Fibroblast of lung (primary cell): ENCODE results near the gene ZNF664. TPM values are rescaled to one million over a fixed set of nuclear protein-coding genes. Genes with fewer than 3 reads are reported as not detected.

Source experiments
- DNase-seq, 2 donors: peaks; one replicate each; pipeline versions ENCODE4 v3.0.0 to v3.0.0-alpha.2; 2010; ENCODE audit warnings: low read depth in 2 of 2
- H2AFZ ChIP-seq: 2 replicates; pipeline ENCODE4 v1.5.1; 2012; ENCODE audit warnings: low read length, control low read depth, inconsistent platforms
- H3K27ac ChIP-seq: 2 replicates; pipeline ENCODE4 v1.5.1; 2011; ENCODE audit warnings: low read length, control low read depth; ENCODE audit not compliant: insufficient read depth
- H3K27me3 ChIP-seq: 2 replicates; pipeline ENCODE4 v1.5.1; 2011; ENCODE audit warnings: mild to moderate bottlenecking, low read length; ENCODE audit not compliant: control insufficient read depth, insufficient read depth
- H3K36me3 ChIP-seq: 2 replicates; pipeline ENCODE4 v1.5.1; 2011; ENCODE audit warnings: low read length; ENCODE audit not compliant: control insufficient read depth, insufficient read depth
- H3K4me1 ChIP-seq: 2 replicates; pipeline ENCODE4 v1.5.1; 2011; ENCODE audit warnings: low read length; ENCODE audit not compliant: control insufficient read depth, insufficient read depth; ENCODE audit errors: extremely low read depth
- H3K4me2 ChIP-seq: 2 replicates; pipeline ENCODE4 v1.5.1; 2011; ENCODE audit warnings: low read length, control low read depth; ENCODE audit not compliant: insufficient read depth; ENCODE audit errors: extremely low read depth
- H3K4me3 ChIP-seq, 4 experiments: fragments of 200-600 bp in 1 of 4; sonication (generic) in 1 of 4; replicated peaks in 1 of 4; 2 replicates each; pipeline ENCODE4 v1.5.1; 2011 to 2016; ENCODE audit warnings: low read length in 4 of 4, low read depth in 3 of 4, mild to moderate bottlenecking in 3 of 4, control low read depth in 2 of 4, inconsistent platforms in 1 of 4, mixed read lengths in 1 of 4; ENCODE audit not compliant: insufficient read depth in 1 of 4; ENCODE audit errors: control extremely low read depth in 1 of 4
- H3K79me2 ChIP-seq: 2 replicates; pipeline ENCODE4 v1.5.1; 2012; ENCODE audit warnings: mild to moderate bottlenecking, low read length, inconsistent platforms; ENCODE audit not compliant: control insufficient read depth, insufficient read depth
- H3K9ac ChIP-seq: 2 replicates; pipeline ENCODE4 v1.5.1; 2011; ENCODE audit warnings: mild to moderate bottlenecking, low read length, control low read depth; ENCODE audit not compliant: insufficient read depth
- H3K9me3 ChIP-seq: 2 replicates; pipeline ENCODE4 v1.5.1; 2012; ENCODE audit warnings: low read depth, low read length; ENCODE audit not compliant: control insufficient read depth, insufficient read depth
- H4K20me1 ChIP-seq: 2 replicates; pipeline ENCODE4 v1.5.1; 2011; ENCODE audit warnings: low read length; ENCODE audit not compliant: control insufficient read depth, insufficient read depth; ENCODE audit errors: extremely low read depth
- EZH2 ChIP-seq: IDR thresholded peaks from 2 replicates; pipeline ENCODE4 v1.5.1; 2012; ENCODE audit warnings: low read length, control low read depth, mild to moderate bottlenecking; ENCODE audit errors: missing control alignments
- polyA plus RNA-seq, 2 donors: library from polyadenylated mRNA; depleted of rRNA in 1 of 2; stranded (reverse) in 1 of 2; unstranded in 1 of 2; fragments of >200 nt; gene quantifications; 2 replicates each; pipeline ENCODE4 v1.2.1, GENCODE V29; 2011 to 2012; ENCODE audit warnings: missing spikeins in 1 of 2
- total RNA-seq: library from RNA; depleted of rRNA; stranded (reverse); fragments of >200 nt; gene quantifications from 2 replicates; pipeline ENCODE4 v1.2.1, GENCODE V29; 2014
- TF ChIP-seq, protein P1 (sequence below), 2 donors: IDR thresholded peaks in 1 of 2; conservative IDR thresholded peaks in 1 of 2; 1 replicate in 1 of 2; 2 replicates in 1 of 2; pipeline ENCODE4 v1.5.1; 2011 to 2012; ENCODE audit warnings: low read length in 2 of 2, control low read depth in 1 of 2, inconsistent platforms in 1 of 2, low read depth in 1 of 2, mild to moderate bottlenecking in 1 of 2

The ZNF664 gene
- total and polyA plus RNA-seq, 2 donors (not counting 1 experiment from before 2014, with no cell fraction given): 43.9 to 55.1 TPM

DNA sequence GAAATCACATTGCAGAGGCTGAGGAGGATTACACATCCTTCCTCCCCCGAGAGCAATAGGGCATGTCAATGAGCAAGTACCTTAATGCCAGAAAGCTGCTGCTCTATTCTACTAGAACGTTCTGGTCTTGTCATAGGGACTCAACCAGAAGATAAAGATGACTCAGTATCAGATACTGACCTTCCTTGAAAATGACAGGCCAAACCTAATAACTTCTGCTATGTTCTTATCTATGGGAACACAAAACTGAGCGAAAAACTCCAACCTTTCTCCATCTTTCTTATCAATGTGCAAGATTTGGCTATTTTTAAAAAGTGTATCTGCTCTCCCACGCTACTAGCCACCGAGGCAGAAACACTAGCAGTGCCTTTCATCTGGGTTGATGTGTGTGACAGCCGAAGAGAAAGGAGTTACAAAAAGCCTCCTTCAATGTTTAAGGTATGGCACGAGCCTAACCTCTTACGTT, 5.9 kb upstream of the ZNF664 start:
- no peak for DNase-seq
- H2AFZ ChIP-seq: no peak overlapping the region
- H3K36me3 ChIP-seq: no peaks in the 10 kb centered on the region
- H3K9ac ChIP-seq: no peak overlapping the region
- H3K27ac ChIP-seq: no peak overlapping the region
- H4K20me1 ChIP-seq: no peaks in the 10 kb centered on the region
- TF ChIP-seq, protein P1, sequence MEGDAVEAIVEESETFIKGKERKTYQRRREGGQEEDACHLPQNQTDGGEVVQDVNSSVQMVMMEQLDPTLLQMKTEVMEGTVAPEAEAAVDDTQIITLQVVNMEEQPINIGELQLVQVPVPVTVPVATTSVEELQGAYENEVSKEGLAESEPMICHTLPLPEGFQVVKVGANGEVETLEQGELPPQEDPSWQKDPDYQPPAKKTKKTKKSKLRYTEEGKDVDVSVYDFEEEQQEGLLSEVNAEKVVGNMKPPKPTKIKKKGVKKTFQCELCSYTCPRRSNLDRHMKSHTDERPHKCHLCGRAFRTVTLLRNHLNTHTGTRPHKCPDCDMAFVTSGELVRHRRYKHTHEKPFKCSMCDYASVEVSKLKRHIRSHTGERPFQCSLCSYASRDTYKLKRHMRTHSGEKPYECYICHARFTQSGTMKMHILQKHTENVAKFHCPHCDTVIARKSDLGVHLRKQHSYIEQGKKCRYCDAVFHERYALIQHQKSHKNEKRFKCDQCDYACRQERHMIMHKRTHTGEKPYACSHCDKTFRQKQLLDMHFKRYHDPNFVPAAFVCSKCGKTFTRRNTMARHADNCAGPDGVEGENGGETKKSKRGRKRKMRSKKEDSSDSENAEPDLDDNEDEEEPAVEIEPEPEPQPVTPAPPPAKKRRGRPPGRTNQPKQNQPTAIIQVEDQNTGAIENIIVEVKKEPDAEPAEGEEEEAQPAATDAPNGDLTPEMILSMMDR (conservative IDR thresholded peaks at IDR 0.05 in 1 of 2, IDR thresholded peaks at IDR 0.05 in 1 of 2; ENCODE audit: low read depth in 1 of 2, low read length in 2 of 2): no peak
- TF ChIP-seq EZH2: no peak
- no peaks in the 10 kb centered on the region for H3K27me3 ChIP-seq
- H3K4me2 ChIP-seq: no peak overlapping the region
- peaks cover 35% of the 10 kb centered on the region for H3K79me2 ChIP-seq
- peaks cover 9% of the 10 kb centered on the region for H3K4me1 ChIP-seq
- H3K9me3 ChIP-seq: no peaks in the 10 kb centered on the region
- H3K4me3 ChIP-seq: no peak overlapping the region

DNA sequence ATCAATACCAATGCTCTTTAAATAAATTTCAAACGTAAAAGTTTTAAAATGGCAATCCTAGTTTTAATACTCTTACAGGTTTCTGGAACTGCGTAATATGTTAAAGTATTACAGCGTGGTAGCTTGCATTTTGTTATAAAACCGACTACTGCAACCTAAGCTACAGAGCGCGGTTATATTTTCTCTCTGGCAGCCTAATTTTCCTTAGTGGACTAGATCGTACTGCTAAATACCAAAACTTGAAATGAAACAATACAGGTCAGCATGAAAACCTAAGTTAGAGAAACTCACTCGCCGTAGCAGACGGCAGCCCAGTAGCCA, 1.6 kb upstream of the ZNF664 start:
- Histone ChIP-seq H3K27me3 (no peaks in the 10 kb centered on the region), H3K27ac (peak overlapping the region; percentile 46), H3K4me1 (peaks cover 8% of the 10 kb centered on the region), H2AFZ (peak overlapping the region; percentile 31), H4K20me1 (no peaks in the 10 kb centered on the region), H3K79me2 (peaks cover 32% of the 10 kb centered on the region), H3K9me3 (no peaks in the 10 kb centered on the region), H3K4me3 (peak overlapping the region; percentile 60 to 82 (median 78)), H3K9ac (peak overlapping the region; percentile 78), H3K36me3 (peaks cover under 1% of the 10 kb centered on the region), H3K4me2 (peak overlapping the region; percentile 67)
- no peak for TF ChIP-seq EZH2
- TF ChIP-seq, protein P1 (conservative IDR thresholded peaks at IDR 0.05 in 1 of 2, IDR thresholded peaks at IDR 0.05 in 1 of 2; ENCODE audit: low read depth in 1 of 2, low read length in 2 of 2): no peak
- no peak for DNase-seq

DNA sequence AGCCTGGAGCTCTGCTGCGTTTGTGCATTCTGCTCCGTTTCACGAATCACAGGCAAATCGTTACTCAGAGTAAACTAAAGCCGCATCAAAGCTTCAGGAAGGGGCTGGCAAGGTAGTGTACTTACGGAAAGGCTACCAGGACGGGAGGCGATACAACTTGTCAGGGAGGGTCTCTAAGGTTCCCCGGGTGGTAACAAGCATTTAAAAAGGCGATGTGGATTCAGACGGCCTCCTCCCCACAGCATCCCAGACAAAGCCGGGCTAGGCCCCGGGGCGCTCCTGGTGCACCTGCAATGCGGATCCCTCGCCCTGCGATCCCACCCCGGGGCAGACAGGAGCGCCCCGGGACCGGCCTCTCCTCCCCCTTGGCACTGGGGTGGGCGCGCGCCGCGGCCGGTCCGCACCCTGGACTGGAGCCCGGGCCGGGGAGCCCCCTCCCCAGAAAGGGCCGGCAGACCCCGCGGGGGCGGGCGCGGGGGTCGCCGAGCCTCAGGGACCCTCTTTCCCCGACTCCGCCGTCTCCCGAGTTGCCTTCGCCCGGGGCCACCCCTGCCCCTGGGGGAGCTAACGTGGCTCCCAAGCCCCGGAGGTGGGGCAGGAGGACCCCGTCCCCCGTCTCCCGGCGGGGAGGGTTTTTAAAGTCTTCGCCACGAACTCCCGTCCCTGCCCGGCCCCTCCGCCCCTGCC, 1.1 kb upstream of the ZNF664 start:
- Histone ChIP-seq H3K36me3 (peaks cover 2% of the 10 kb centered on the region), H4K20me1 (no peaks in the 10 kb centered on the region), H3K27me3 (no peaks in the 10 kb centered on the region), H3K4me2 (peak overlapping the region; percentile 67), H3K27ac (peak overlapping the region; percentile 46), H3K4me3 (peak overlapping the region; percentile 60 to 82 (median 78)), H3K79me2 (peaks cover 31% of the 10 kb centered on the region), H3K4me1 (peaks cover 5% of the 10 kb centered on the region), H2AFZ (peak overlapping the region; percentile 31), H3K9me3 (no peaks in the 10 kb centered on the region), H3K9ac (peak overlapping the region; percentile 78)
- TF ChIP-seq EZH2: no peak
- TF ChIP-seq, protein P1 (conservative IDR thresholded peaks at IDR 0.05 in 1 of 2, IDR thresholded peaks at IDR 0.05 in 1 of 2; ENCODE audit: low read depth in 1 of 2, low read length in 2 of 2): no peak
- DNase-seq: peak; percentile 50 to 59
